ENCODE data around the gene CMTR1.
"Not testable (repeated sequence)": the region's sequence is repeated elsewhere in the genome, so short reads cannot be mapped to it uniquely, and the experiment has no call there.

DNA sequence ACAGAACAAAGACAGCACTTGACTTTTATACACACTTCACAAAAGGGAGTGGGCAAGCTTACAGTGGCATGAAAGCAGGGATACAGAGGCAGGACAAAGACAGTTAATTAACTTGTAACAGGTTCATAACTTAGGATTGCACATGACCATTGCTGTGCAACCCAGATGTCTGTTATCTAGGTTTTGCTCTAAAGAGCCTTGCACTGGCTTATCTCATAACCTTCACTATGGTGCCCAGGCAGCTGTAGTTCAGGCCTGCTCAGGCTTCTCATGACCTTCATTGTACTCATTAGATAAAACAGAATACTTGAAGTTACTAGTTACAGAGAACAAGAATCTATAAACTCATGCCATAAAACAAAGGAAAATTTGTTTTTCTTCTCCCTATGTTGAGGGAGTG lies 31.4 kb upstream of the CMTR1 start:
- TF ChIP-seq SP1 (IDR thresholded peaks at IDR 0.05); NFRKB (IDR thresholded peaks at IDR 0.05); ARNT (IDR thresholded peaks at IDR 0.05); BHLHE40 (IDR thresholded peaks at IDR 0.05; ENCODE audit: borderline replicate concordance); SUZ12 (IDR thresholded peaks at IDR 0.05); ELF4 (IDR thresholded peaks at IDR 0.05): not testable (repeated sequence)

Data from HEK293T (cell line).